GM12875 (cell line): ENCODE data around the gene RECQL.

Source experiments
- H3K4me3 ChIP-seq: one replicate; pipeline ENCODE4 v1.5.1; 2011; ENCODE audit warnings: low read depth, low read length, control low read depth
- TF ChIP-seq, protein P1 (sequence below): IDR thresholded peaks from 2 replicates; pipeline ENCODE4 v1.5.1; 2011; ENCODE audit warnings: low read depth, mild to moderate bottlenecking, control low read depth, inconsistent platforms, low read length, moderate library complexity, borderline replicate concordance; ENCODE audit not compliant: insufficient read depth

The RECQL gene

DNA sequence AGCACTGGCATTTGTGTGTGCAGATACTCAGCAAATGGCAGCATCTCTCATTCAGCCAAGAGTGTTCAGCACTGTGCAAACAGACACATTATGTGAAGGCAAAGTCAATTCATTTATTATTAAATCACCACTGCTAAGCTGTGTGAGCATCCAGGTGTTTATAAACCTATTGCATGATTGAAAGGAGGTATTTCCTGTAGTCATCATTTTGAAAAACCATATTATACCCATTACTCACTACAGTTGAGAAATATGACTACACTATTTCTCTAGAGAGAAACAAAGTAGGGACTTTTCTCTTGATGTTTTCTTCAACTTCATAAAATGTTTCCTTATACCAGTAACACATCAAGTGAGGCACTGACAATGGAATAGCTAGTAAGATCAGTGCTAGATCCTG lies 38.4 kb upstream of the RECQL start:
- TF ChIP-seq, protein P1, sequence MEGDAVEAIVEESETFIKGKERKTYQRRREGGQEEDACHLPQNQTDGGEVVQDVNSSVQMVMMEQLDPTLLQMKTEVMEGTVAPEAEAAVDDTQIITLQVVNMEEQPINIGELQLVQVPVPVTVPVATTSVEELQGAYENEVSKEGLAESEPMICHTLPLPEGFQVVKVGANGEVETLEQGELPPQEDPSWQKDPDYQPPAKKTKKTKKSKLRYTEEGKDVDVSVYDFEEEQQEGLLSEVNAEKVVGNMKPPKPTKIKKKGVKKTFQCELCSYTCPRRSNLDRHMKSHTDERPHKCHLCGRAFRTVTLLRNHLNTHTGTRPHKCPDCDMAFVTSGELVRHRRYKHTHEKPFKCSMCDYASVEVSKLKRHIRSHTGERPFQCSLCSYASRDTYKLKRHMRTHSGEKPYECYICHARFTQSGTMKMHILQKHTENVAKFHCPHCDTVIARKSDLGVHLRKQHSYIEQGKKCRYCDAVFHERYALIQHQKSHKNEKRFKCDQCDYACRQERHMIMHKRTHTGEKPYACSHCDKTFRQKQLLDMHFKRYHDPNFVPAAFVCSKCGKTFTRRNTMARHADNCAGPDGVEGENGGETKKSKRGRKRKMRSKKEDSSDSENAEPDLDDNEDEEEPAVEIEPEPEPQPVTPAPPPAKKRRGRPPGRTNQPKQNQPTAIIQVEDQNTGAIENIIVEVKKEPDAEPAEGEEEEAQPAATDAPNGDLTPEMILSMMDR, result no peak

DNA sequence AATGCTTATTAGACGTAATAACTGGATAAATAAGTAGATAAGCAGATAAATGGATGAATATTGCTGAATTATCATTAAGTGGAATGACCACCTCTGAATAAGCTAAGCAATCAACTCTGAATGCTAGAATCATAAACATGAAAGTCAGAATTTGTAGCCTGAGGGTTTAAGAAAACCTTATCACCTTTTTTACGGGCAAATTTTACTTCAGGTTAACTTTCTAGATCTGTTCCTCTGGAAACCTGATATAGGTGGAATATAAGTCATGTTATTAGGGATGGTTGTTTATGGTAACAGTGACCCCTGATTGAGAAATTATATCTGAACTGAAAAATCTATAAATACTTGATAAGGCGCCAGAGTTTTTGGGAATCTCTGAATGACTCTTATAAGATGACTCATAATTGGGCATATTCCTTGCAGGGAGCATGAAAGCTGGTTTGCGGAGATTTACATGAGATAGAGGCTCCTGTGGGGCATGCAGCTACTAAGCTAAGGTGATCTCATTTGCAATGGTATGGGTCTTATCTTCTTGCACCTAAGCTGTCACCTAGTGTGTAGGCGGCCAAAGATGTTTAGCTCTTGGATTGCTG lies 36.7 kb upstream of the RECQL start:
- H3K4me3 ChIP-seq, result no peak overlapping the region
- TF ChIP-seq, protein P1, result no peak

More for the DNA sequence above, 38.4 kb upstream of the RECQL start:
- H3K4me3 ChIP-seq, result no peak overlapping the region

DNA sequence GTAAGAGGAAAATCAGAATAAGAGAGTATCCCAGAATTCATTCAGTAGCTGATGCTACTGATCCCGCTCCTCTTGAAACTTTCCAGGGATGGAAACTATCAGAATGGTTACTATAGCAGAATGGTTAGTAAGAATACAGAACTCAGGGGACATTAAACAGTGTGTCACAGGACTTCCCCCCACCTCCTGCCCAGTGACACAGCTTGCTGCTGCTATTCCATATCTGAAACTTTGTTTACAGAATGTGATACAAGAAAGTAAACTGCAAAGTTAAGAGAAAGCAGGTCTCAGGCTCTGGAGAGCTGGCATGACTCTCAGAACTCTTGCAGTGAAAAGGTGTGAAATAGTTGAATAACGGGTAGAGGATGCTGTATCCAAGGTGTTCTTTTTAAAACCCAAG lies 28.0 kb upstream of the RECQL start:
- no peak overlapping the region for H3K4me3 ChIP-seq
- TF ChIP-seq, protein P1, result no peak

DNA sequence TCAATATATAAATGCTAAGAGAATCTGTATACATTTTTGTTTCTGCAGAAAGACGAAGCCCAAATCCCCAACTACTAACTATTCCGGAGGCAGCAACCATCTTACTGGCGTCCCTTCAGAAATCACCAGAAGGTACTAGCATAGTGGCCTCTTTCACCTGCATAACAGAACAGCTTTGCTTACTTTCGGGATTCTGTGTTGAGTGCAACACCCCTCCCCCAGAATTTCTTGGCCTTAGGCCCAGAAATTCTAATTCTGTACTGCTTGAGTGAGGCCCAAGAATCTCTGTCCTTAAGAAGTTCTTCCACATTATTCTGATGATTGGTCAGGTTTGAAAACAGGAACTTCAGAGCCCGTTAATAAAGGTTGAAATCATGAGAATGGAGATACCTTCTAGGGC lies 27.5 kb upstream of the RECQL start:
- H3K4me3 ChIP-seq, result no peak overlapping the region
- TF ChIP-seq, protein P1, result no peak

DNA sequence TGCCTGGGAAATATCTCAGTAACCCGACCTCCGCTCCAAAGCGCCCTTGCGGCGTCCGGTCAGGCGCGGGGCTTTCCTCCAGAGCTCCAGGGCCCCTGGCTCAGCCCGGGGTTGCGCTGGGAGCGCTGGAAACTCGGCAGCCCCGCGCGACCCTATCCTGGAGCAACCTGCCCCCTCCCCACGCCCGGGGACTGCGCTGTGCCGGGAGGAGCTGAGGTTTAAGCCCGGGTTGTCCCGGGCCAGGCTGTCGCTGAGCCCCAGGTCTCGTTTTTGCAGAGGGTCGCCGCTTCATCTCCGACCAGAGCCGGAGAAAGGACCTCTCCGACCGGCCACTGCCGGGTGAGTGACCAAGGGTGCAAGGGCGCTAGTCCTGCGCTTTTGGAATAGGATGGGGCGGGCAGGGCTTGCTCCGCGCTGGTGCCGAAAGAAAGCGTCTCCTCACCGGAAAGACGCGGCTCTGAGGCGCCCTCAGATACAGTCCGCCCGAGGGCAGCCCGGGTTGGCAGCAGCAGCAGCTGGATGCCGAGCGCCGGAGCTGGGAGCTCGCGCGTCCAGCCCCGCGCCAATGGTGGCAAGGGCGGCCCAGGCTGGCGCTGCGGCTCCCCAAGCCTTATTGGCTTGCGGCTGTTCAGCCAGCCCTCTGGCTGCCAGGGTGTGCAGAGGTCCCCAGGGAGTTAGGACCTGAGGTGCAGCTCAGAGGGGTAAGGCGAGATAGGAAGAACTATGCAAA lies 26.2 kb upstream of the RECQL start:
- TF ChIP-seq, protein P1, result no peak
- peak overlapping the region; percentile 51 for H3K4me3 ChIP-seq

DNA sequence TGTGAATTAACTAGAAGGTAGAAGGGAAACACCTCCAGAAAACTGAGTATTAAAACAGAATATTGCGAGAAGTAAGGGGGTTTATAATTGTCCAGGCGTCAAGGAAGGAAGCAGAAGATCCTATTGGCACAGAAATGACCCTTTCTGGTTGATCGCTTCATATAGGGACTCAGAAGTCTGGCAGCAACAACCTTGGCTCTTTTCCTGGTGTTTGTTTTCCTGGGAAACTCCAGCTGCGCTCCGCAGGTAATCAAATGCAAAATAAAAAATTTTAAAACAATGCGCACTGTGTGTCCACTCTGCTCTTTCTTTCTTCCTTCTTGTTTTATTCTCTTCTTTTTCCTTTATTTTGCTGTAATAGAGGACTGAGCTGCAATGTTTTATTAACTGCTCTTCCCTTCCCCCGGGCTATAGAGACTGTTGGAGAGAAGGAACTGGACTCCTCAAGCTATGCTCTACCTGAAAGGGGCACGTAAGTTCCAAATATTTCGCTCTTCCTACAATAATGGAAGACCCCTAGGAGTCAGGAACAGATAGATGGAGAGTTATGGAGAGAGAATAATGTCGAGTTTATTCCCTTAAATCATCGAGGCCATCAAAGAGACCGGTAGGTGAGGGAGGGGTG lies 25.4 kb upstream of the RECQL start:
- no peak overlapping the region for H3K4me3 ChIP-seq
- TF ChIP-seq, protein P1, result no peak
